Measurements from ENCODE around the gene ZNF354C.

The ZNF354C gene

GRCh38 chr5:179129607-179130071 is 69.5 kb downstream of the ZNF354C start:
- H3K9me3 ChIP-seq (ENCODE audit: insufficient read depth, low read length) = no peaks in the 10 kb centered on the region

GRCh38 chr5:179130101-179130681 is 70.0 kb downstream of the ZNF354C start:
- Histone ChIP-seq H3K9ac (ENCODE audit: insufficient read length, low read depth) (no peak overlapping the region), H3K36me3 (ENCODE audit: insufficient read depth, insufficient read length, low read length) (peaks cover 6% of the 10 kb centered on the region), H3K4me3 (ENCODE audit: insufficient read length, low read depth) (no peak overlapping the region), H3K4me1 (ENCODE audit: insufficient read depth, insufficient read length) (peaks cover 1% of the 10 kb centered on the region), H3K27me3 (ENCODE audit: insufficient read depth, insufficient read length) (no peaks in the 10 kb centered on the region), H3K9me3 (ENCODE audit: insufficient read depth, low read length) (no peaks in the 10 kb centered on the region)
- DNase-seq (ENCODE audit: low read depth, low spot score) = no peak
- no peak for TF ChIP-seq SUZ12 (IDR thresholded peaks at IDR 0.05; ENCODE audit: extremely low read depth, insufficient read depth, insufficient read length)
- no peak for TF ChIP-seq YY1 (IDR thresholded peaks at IDR 0.05; ENCODE audit: insufficient read depth, insufficient read length)
- no peak for TF ChIP-seq ZNF274 (IDR thresholded peaks at IDR 0.05; ENCODE audit: low read depth, low read length)

More at GRCh38 chr5:179129607-179130071, 69.5 kb downstream of the ZNF354C start:
- Histone ChIP-seq H3K4me3 (ENCODE audit: insufficient read length, low read depth) (no peak overlapping the region), H3K4me1 (ENCODE audit: insufficient read depth, insufficient read length) (no peaks in the 10 kb centered on the region), H3K9ac (ENCODE audit: insufficient read length, low read depth) (no peak overlapping the region), H3K36me3 (ENCODE audit: insufficient read depth, insufficient read length, low read length) (peaks cover 6% of the 10 kb centered on the region), H3K27me3 (ENCODE audit: insufficient read depth, insufficient read length) (no peaks in the 10 kb centered on the region)
- TF ChIP-seq ZNF274 (IDR thresholded peaks at IDR 0.05; ENCODE audit: low read depth, low read length) (no peak), YY1 (IDR thresholded peaks at IDR 0.05; ENCODE audit: insufficient read depth, insufficient read length) (no peak), SUZ12 (IDR thresholded peaks at IDR 0.05; ENCODE audit: extremely low read depth, insufficient read depth, insufficient read length) (no peak)
- DNase-seq (ENCODE audit: low read depth, low spot score) = no peak

DNA sequence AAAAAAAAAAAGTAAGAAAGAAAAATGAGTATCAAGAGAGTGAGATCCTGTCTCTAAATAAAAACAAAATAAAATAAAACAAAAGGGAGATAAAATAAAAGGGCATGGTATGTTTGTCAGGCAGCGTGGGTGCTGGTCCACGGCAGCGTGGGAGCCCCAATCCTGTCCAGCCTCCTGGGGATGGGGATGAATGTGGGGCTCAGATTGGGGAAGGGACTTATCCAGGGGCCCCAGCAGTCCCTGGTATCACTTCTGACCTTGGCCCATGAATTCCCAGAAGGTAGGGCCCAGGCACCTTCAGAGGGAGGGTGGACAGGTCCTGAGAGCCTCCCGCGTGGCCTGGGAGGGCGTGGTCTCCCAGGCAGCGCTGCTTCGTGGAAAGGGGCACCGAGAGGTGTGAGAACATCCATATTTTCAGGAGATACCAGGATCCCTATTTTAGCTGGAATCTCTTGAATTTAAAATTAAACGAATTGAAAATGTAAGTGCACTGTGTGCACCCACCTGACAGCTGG is 71.2 kb downstream of the ZNF354C start:
- TF ChIP-seq ZNF274 (IDR thresholded peaks at IDR 0.05; ENCODE audit: low read depth, low read length) = no peak
- TF ChIP-seq SUZ12 (IDR thresholded peaks at IDR 0.05; ENCODE audit: extremely low read depth, insufficient read depth, insufficient read length) = no peak
- TF ChIP-seq YY1 (IDR thresholded peaks at IDR 0.05; ENCODE audit: insufficient read depth, insufficient read length) = no peak
- Histone ChIP-seq H3K4me1 (ENCODE audit: insufficient read depth, insufficient read length) (peaks cover 3% of the 10 kb centered on the region), H3K9ac (ENCODE audit: insufficient read length, low read depth) (no peak overlapping the region), H3K4me3 (ENCODE audit: insufficient read length, low read depth) (no peak overlapping the region), H3K9me3 (ENCODE audit: insufficient read depth, low read length) (no peaks in the 10 kb centered on the region), H3K36me3 (ENCODE audit: insufficient read depth, insufficient read length, low read length) (peaks cover 6% of the 10 kb centered on the region), H3K27me3 (ENCODE audit: insufficient read depth, insufficient read length) (no peaks in the 10 kb centered on the region)
- DNase-seq (ENCODE audit: low read depth, low spot score) = no peak

DNA sequence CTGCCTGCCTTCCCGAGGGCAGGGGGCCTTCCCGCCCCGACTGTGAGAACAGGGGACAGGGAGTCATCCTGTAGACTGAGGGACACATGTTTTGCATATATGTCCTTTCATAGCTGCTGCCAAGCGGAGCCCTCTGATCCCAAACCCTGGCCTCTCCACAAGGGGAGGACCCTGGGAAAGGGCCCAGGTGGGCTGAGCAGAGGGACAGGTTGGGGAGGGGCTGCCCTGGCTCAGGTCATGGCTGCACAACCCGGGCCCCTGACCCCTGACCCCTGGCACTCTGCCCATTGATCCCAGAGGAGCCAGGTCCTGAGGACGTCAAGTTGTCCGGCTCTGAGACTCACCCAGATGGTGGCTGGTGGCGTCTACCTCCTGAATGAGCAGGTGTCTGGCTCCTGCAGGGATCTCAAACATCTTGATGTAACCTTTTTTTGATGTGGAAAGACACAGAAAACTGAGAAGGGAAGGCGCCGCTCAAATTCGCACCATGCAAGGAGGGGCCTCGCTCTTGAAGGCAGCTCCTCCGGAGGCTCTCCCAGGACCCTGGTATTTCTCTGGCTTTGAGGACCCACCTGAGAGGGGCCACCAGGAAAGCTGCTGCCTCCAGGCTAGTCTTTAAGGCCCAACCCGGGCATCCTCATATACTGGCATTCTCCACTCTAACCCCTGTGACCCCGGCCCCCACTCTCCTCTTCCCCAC is 71.9 kb downstream of the ZNF354C start:
- H3K36me3 ChIP-seq (ENCODE audit: insufficient read depth, insufficient read length, low read length) = peaks cover 6% of the 10 kb centered on the region

GRCh38 chr5:179132586-179133355 is 72.6 kb downstream of the ZNF354C start:
- peaks cover 3% of the 10 kb centered on the region for H3K4me1 ChIP-seq (ENCODE audit: insufficient read depth, insufficient read length)
- no peaks in the 10 kb centered on the region for H3K9me3 ChIP-seq (ENCODE audit: insufficient read depth, low read length)
- peaks cover 6% of the 10 kb centered on the region for H3K36me3 ChIP-seq (ENCODE audit: insufficient read depth, insufficient read length, low read length)
- H3K27me3 ChIP-seq (ENCODE audit: insufficient read depth, insufficient read length) = no peaks in the 10 kb centered on the region
- TF ChIP-seq ZNF274 (IDR thresholded peaks at IDR 0.05; ENCODE audit: low read depth, low read length) (no peak), YY1 (IDR thresholded peaks at IDR 0.05; ENCODE audit: insufficient read depth, insufficient read length) (no peak), SUZ12 (IDR thresholded peaks at IDR 0.05; ENCODE audit: extremely low read depth, insufficient read depth, insufficient read length) (no peak)
- no peak overlapping the region for H3K9ac ChIP-seq (ENCODE audit: insufficient read length, low read depth)
- no peak overlapping the region for H3K4me3 ChIP-seq (ENCODE audit: insufficient read length, low read depth)
- DNase-seq (ENCODE audit: low read depth, low spot score) = no peak

More for the DNA sequence above, 71.9 kb downstream of the ZNF354C start:
- DNase-seq (ENCODE audit: low read depth, low spot score) = no peak
- Histone ChIP-seq H3K4me1 (ENCODE audit: insufficient read depth, insufficient read length) (peaks cover 3% of the 10 kb centered on the region), H3K27me3 (ENCODE audit: insufficient read depth, insufficient read length) (no peaks in the 10 kb centered on the region), H3K9me3 (ENCODE audit: insufficient read depth, low read length) (no peaks in the 10 kb centered on the region), H3K9ac (ENCODE audit: insufficient read length, low read depth) (no peak overlapping the region), H3K4me3 (ENCODE audit: insufficient read length, low read depth) (no peak overlapping the region)
- TF ChIP-seq ZNF274 (IDR thresholded peaks at IDR 0.05; ENCODE audit: low read depth, low read length) (no peak), YY1 (IDR thresholded peaks at IDR 0.05; ENCODE audit: insufficient read depth, insufficient read length) (no peak), SUZ12 (IDR thresholded peaks at IDR 0.05; ENCODE audit: extremely low read depth, insufficient read depth, insufficient read length) (no peak)
